ENCODE data around the gene ARHGAP29. TPM values are rescaled to one million over a fixed set of nuclear protein-coding genes. Genes with fewer than 3 reads are reported as not detected.
A peak's percentile ranks its signal among the peaks of the same experiment; 100 is the strongest.

The ARHGAP29 gene
- polyA plus RNA-seq, 2 of the 4 experiments (the other 2 are of a cell fraction), result 14.3 to 29.7 TPM

DNA sequence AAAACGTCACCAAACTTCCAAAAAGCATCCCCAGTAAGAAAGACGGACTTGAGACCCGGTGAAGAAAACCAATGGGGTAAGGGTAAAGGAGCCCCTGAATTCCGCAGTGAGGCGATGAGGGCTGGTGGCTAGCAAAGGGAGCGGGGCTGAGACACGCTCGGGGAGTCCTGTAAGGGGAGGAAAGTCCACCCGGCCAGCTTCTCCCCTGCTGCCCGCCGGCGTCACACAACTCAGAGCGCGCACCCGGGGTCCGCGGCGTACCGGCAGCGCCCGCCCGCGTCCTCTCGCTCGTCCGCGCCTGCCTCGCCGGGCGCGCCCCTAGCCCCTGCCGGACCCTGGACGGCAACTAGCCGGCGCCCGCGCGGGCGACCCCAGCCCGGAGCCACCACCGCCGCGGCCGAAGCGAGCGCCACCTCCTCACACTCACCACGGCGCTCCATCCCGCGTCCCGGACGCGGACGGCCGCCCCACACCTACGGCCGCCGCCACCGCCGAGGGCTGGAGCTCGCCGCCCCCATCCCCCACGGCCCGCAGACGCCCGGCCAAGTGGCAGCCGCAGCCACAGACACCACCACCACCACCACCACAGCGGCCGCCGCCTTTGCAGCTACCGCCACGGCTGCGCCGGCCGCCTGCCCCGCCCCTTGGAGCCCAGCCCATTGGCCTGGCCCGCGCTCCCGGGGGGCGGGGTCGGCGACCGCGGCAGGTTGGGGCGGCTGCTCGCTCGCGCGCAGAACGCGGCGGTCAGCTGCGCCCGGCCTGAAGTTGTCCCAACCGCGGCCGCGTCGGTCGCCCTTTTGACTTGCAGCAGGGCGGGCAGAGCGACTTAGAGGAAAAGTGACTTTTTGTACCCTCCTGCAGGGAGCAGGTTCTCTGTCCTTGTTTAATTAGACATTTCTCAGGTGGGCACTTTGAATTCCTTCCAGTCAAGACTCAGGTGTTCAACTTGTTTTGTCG, 10.0 kb upstream of the ARHGAP29 start:
- H3K9me3 ChIP-seq, result peaks cover under 1% of the 10 kb centered on the region; the same call in 1 of the 3 replicates
- peak; percentile 43 to 68 for DNase-seq (ENCODE audit: low read depth in 1 of 2, low spot score in 1 of 2)
- H3K4me1 ChIP-seq, result peaks cover 24% of the 10 kb centered on the region
- under 1% methylated on average over 17 of the region's 103 CpGs for WGBS (ENCODE audit: missing lambda C conversion rate)
- POLR2A ChIA-PET, result interaction anchor here (1.0 to 2.0 kb wide), 3 partner anchors 10 to 216 kb away, joined by 3 to 13 read pairs (median 9); partner anchors contain the start of gene ARHGAP29
- no peak for FAIRE-seq
- TF ChIP-seq ZC3H11A (IDR thresholded peaks at IDR 0.05) (no peak), JUN (IDR thresholded peaks at IDR 0.05) (peak in 1 of 2 experiments; percentile 52; a peak in 1 of 5 replicates), CBX8 (IDR thresholded peaks at IDR 0.05) (no peak), SMC3 (IDR thresholded peaks at IDR 0.05) (peak; percentile 21; the same call in 2 of the 3 replicates), PHF8 (IDR thresholded peaks at IDR 0.05; ENCODE audit: borderline replicate concordance, low read depth) (0 out of 2 replicates have a peak, but pooled peaks have one; percentile 26)
- TF ChIP-seq, protein P1, sequence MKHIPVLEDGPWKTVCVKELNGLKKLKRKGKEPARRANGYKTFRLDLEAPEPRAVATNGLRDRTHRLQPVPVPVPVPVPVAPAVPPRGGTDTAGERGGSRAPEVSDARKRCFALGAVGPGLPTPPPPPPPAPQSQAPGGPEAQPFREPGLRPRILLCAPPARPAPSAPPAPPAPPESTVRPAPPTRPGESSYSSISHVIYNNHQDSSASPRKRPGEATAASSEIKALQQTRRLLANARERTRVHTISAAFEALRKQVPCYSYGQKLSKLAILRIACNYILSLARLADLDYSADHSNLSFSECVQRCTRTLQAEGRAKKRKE (CRISPR knock-in tag; IDR thresholded peaks at IDR 0.05; ENCODE audit: low read depth), result no peak
- TF ChIP-seq, protein P2, sequence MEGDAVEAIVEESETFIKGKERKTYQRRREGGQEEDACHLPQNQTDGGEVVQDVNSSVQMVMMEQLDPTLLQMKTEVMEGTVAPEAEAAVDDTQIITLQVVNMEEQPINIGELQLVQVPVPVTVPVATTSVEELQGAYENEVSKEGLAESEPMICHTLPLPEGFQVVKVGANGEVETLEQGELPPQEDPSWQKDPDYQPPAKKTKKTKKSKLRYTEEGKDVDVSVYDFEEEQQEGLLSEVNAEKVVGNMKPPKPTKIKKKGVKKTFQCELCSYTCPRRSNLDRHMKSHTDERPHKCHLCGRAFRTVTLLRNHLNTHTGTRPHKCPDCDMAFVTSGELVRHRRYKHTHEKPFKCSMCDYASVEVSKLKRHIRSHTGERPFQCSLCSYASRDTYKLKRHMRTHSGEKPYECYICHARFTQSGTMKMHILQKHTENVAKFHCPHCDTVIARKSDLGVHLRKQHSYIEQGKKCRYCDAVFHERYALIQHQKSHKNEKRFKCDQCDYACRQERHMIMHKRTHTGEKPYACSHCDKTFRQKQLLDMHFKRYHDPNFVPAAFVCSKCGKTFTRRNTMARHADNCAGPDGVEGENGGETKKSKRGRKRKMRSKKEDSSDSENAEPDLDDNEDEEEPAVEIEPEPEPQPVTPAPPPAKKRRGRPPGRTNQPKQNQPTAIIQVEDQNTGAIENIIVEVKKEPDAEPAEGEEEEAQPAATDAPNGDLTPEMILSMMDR (IDR thresholded peaks at IDR 0.05), result 0 out of 3 replicates have a peak, but pooled peaks have one; percentile 5
- peak overlapping the region; percentile 94 for H3K4me2 ChIP-seq
- CTCF ChIA-PET, result interaction anchor here (1.1 to 3.6 kb wide), 6 partner anchors 10 to 202 kb away, joined by 3 to 19 read pairs (median 4); partner anchors contain the start of gene ARHGAP29
- H3K27ac ChIP-seq, result peak overlapping the region; percentile 81 to 98
- ATAC-seq, result peak; percentile 91 to 92
- peak overlapping the region; percentile 75 for H3K4me3 ChIP-seq

DNA sequence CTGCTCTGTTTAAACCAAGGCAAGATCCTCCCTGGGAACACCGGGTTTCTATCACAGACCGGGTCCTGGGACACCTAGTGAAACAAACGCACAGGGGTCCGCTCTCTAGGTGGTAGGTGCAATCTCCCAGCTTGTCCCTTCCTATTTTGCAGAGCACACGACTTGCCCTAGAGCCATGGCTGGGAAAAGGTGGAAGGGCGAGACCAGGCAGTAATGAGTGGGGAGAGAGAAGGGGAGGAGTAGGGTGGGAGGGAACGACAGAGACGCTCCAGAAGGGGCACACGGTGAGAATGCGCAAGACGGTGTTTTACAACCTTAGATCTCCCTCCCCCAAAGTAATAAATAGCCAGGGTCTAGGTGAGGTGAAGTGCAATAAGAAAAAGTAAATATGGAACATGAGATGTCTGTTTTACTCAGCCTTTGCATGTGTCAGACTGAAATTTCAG, 9.3 kb upstream of the ARHGAP29 start:
- TF ChIP-seq SREBF2 (IDR thresholded peaks at IDR 0.05), result no peak
- no peak for TF ChIP-seq CHD2 (IDR thresholded peaks at IDR 0.05; ENCODE audit: low read length, partially characterized antibody)
- TF ChIP-seq TP53 (CRISPR knock-in tag; IDR thresholded peaks at IDR 0.05), result no peak
- no peak for TF ChIP-seq JUN (IDR thresholded peaks at IDR 0.05)
- no peak for TF ChIP-seq HEYL (CRISPR knock-in tag; IDR thresholded peaks at IDR 0.05)
- no peak for TF ChIP-seq MAFK (IDR thresholded peaks at IDR 0.05; ENCODE audit: partially characterized antibody)
- TF ChIP-seq HDAC2 (IDR thresholded peaks at IDR 0.05), result no peak
- POLR2A ChIA-PET, result interaction anchor here (1.0 to 2.0 kb wide), 3 partner anchors 9 to 217 kb away, joined by 3 to 13 read pairs (median 9); partner anchors contain the start of gene ARHGAP29
- CTCF ChIA-PET, result interaction anchor here (1.1 to 3.6 kb wide), 2 partner anchors 89 to 201 kb away, joined by 3 to 19 read pairs; no protein-coding TSS in a partner anchor
- H3K4me2 ChIP-seq, result peak overlapping the region; percentile 94
- DNase-seq (ENCODE audit: low read depth in 1 of 2, low spot score in 1 of 2), result no peak
- ATAC-seq, result peak; percentile 63 to 69; a peak in 5 of 6 replicates
- 9% methylated on average over 11 of the region's 11 CpGs for WGBS (ENCODE audit: missing lambda C conversion rate)
- peaks cover 24% of the 10 kb centered on the region for H3K4me1 ChIP-seq
- H3K27ac ChIP-seq, result peak overlapping the region; percentile 81 to 98
- peaks cover 7% of the 10 kb centered on the region; the same call in 2 of the 3 replicates for H3K9me3 ChIP-seq
- peak overlapping the region; percentile 75 for H3K4me3 ChIP-seq
- no peak for FAIRE-seq

DNA sequence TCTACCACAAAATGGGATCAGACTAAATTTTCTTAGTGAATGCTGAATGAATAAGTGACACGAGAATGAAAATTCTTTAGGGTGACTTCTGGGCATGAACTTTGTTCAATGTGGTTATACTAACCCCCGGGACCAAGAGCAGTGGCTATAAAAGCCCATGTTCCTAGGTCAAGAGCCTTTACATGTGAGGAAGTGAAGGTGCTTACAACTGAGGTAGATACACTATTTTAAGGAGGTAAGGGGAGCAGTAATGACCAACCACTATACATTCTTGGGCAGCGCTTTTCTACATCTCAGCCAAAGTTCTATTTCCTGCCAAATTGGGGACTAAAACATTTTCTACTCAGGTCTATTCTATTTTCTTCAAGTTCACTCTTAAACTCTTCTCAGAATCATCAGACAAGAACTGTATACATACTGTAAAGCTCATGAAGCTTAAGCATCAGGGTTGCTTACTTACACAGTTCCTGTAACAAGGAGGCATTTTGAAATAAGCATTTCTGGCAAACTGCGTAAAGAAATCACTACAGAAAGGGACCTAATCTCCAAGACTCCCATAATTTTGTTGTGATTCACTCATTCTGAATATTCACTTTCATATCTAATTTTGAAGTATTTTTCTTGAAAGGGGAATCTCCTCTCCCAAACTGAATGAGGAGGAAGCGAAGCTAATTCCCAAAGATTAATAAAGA, 8.5 kb upstream of the ARHGAP29 start:
- ATAC-seq (no peak), DNase-seq (ENCODE audit: low read depth in 1 of 2, low spot score in 1 of 2) (no peak), FAIRE-seq (no peak)
- Histone ChIP-seq H3K27ac (peak overlapping the region; percentile 81 to 98; a peak in 4 of 6 replicates), H3K4me2 (peak overlapping the region; percentile 94), H3K9me3 (peaks cover 7% of the 10 kb centered on the region; the same call in 2 of the 3 replicates), H3K4me3 (peak overlapping the region; percentile 75), H3K4me1 (peaks cover 24% of the 10 kb centered on the region)
- TF ChIP-seq NR3C1 (IDR thresholded peaks at IDR 0.05), result no peak
- no peak for TF ChIP-seq HOXB5 (CRISPR knock-in tag; IDR thresholded peaks at IDR 0.05)
- TF ChIP-seq MYC (IDR thresholded peaks at IDR 0.05; ENCODE audit: borderline replicate concordance, low read length), result no peak
- TF ChIP-seq NFE2L2 (conservative IDR thresholded peaks at IDR 0.05; ENCODE audit: low read length), result no peak
- TF ChIP-seq FOSL2 (IDR thresholded peaks at IDR 0.05), result no peak
- TF ChIP-seq FOSL2 (CRISPR knock-in tag; IDR thresholded peaks at IDR 0.05), result no peak
- TF ChIP-seq ZC3H11A (IDR thresholded peaks at IDR 0.05), result no peak
- no peak for TF ChIP-seq ESRRA (IDR thresholded peaks at IDR 0.05; ENCODE audit: borderline replicate concordance, low read length)
- TF ChIP-seq, protein P3, sequence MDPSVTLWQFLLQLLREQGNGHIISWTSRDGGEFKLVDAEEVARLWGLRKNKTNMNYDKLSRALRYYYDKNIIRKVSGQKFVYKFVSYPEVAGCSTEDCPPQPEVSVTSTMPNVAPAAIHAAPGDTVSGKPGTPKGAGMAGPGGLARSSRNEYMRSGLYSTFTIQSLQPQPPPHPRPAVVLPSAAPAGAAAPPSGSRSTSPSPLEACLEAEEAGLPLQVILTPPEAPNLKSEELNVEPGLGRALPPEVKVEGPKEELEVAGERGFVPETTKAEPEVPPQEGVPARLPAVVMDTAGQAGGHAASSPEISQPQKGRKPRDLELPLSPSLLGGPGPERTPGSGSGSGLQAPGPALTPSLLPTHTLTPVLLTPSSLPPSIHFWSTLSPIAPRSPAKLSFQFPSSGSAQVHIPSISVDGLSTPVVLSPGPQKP (IDR thresholded peaks at IDR 0.05; ENCODE audit: low read depth, low read length), result no peak
- no peak for TF ChIP-seq EP300 (IDR thresholded peaks at IDR 0.05)
- no peak for TF ChIP-seq TFCP2L1 (CRISPR knock-in tag; IDR thresholded peaks at IDR 0.05)
- TF ChIP-seq POLR2A (IDR thresholded peaks at IDR 0.05; ENCODE audit: low read length), result no peak
- no peak for TF ChIP-seq HOXA7 (CRISPR knock-in tag; IDR thresholded peaks at IDR 0.05)
- TF ChIP-seq, protein P4, sequence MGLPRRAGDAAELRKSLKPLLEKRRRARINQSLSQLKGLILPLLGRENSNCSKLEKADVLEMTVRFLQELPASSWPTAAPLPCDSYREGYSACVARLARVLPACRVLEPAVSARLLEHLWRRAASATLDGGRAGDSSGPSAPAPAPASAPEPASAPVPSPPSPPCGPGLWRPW (IDR thresholded peaks at IDR 0.05), result no peak
- TF ChIP-seq FOSB (CRISPR knock-in tag; IDR thresholded peaks at IDR 0.05), result no peak
- TF ChIP-seq JUNB (IDR thresholded peaks at IDR 0.05), result no peak
- CTCF ChIA-PET, result interaction anchor here (1.1 to 3.6 kb wide), 2 partner anchors 90 to 200 kb away, joined by 3 to 19 read pairs; no protein-coding TSS in a partner anchor
- 66% methylated on average over 5 of the region's 5 CpGs for WGBS (ENCODE audit: missing lambda C conversion rate)
- POLR2A ChIA-PET, result interaction anchor here (2.0 kb wide), 1 partner anchor 8 kb away, joined by 13 read pairs; the partner anchor contains the start of gene ARHGAP29
